Neural cell (in vitro differentiated cells): ENCODE measurements around the gene WWTR1.

Experiments used
- CTCF ChIP-seq: fragments of 450-650 bp; IDR thresholded peaks from 2 replicates; pipeline ENCODE4 v1.5.1; 2014; ENCODE audit warnings: antibody characterized with exemption, mild to moderate bottlenecking, moderate library complexity; ENCODE audit not compliant: poor library complexity, severe bottlenecking
- EP300 ChIP-seq: fragments of 450-650 bp; conservative IDR thresholded peaks from 2 replicates; pipeline ENCODE4 v1.6.1; 2014; ENCODE audit warnings: antibody characterized with exemption, mild to moderate bottlenecking, moderate library complexity; ENCODE audit not compliant: poor library complexity, severe bottlenecking
- EZH2 ChIP-seq: fragments of 200-600, 300-800 bp; shearing (Covaris generic), sonication (generic); IDR thresholded peaks from 2 replicates; pipeline ENCODE4 v1.6.1; 2014; ENCODE audit warnings: antibody characterized with exemption, low read length, borderline replicate concordance, mild to moderate bottlenecking; ENCODE audit not compliant: insufficient read depth, poor library complexity, severe bottlenecking
- MXI1 ChIP-seq: fragments of 450-650 bp; conservative IDR thresholded peaks from 2 replicates; pipeline ENCODE4 v1.6.1; 2014; ENCODE audit warnings: antibody characterized with exemption, mild to moderate bottlenecking; ENCODE audit not compliant: poor library complexity, severe bottlenecking
- POLR2AphosphoS5 ChIP-seq: IDR thresholded peaks from 2 replicates; pipeline ENCODE4 v1.6.1; 2012
- RAD21 ChIP-seq: fragments of 450-650 bp; conservative IDR thresholded peaks from 2 replicates; pipeline ENCODE4 v1.6.1; 2014; ENCODE audit warnings: antibody characterized with exemption, mild to moderate bottlenecking, moderate library complexity
- SMC3 ChIP-seq: fragments of 450-650 bp; conservative IDR thresholded peaks from 2 replicates; pipeline ENCODE4 v1.6.1; 2014; ENCODE audit warnings: antibody characterized with exemption, mild to moderate bottlenecking, moderate library complexity; ENCODE audit not compliant: poor library complexity
- TAF1 ChIP-seq: IDR thresholded peaks from 2 replicates; pipeline ENCODE4 v1.6.1; 2012; ENCODE audit warnings: low read depth

DNA sequence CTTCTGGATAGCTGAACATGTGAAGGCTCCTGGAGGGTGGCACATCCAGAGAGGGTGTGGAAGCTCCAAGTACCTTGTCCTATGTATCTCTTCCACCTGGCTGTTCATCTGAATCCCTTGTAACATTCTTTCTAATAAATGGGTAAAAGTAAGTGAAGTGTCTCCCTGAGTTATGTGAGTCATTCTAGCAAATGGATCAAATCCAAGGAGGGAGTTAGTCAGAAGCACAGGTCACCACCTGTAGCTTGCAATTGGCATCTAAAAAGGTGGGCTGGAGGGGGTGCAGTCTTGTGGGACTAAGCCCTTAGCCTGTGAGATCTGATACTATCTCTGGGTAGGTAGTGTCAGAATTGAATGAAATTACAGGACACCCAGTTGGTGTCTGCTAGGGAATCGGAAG, 71.0 kb downstream of the WWTR1 start:
- TF ChIP-seq CTCF = no peak
- no peak for TF ChIP-seq EP300
- TF ChIP-seq EZH2 = no peak
- no peak for TF ChIP-seq POLR2AphosphoS5
- TF ChIP-seq SMC3 = no peak
- TF ChIP-seq TAF1 = no peak
- no peak for TF ChIP-seq MXI1
- TF ChIP-seq RAD21 = no peak
